ENCODE data around the gene TMEM175.

Gene TMEM175

GRCh38 chr4:991451-992296 lies 59.4 kb downstream of the TMEM175 start:
- peak overlapping the region; percentile 96 for H3K27ac ChIP-seq
- no peak for TF ChIP-seq CTCF (conservative IDR thresholded peaks at IDR 0.05)

- H3K27ac ChIP-seq, result peak overlapping the region; percentile 96
- TF ChIP-seq CTCF (conservative IDR thresholded peaks at IDR 0.05), result no peak
These were observed 60.2 kb downstream of the TMEM175 start for GRCh38 chr4:992297-993110.

GRCh38 chr4:993111-994029 lies 61.1 kb downstream of the TMEM175 start, which contains the start of gene SLC26A1:
SLC26A1 (minus strand) TSS chr4:993404; CDS start chr4:991703, 1,701 bp downstream.
- TF ChIP-seq CTCF (conservative IDR thresholded peaks at IDR 0.05), result no peak
- peak within 1 kb of the TSS; percentile 96 for H3K27ac ChIP-seq

- no peak overlapping the region for H3K27ac ChIP-seq
- no peak for TF ChIP-seq CTCF (conservative IDR thresholded peaks at IDR 0.05)
These were observed 63.2 kb downstream of the TMEM175 start for GRCh38 chr4:995311-996026.

- H3K27ac ChIP-seq, result no peak overlapping the region
- TF ChIP-seq CTCF (conservative IDR thresholded peaks at IDR 0.05), result no peak
These were observed 64.1 kb downstream of the TMEM175 start for GRCh38 chr4:996030-996996.

- TF ChIP-seq CTCF (conservative IDR thresholded peaks at IDR 0.05), result no peak
These were observed 64.7 kb downstream of the TMEM175 start for GRCh38 chr4:996997-997374.

More at GRCh38 chr4:996997-997374, 64.7 kb downstream of the TMEM175 start:
- H3K27ac ChIP-seq, result peak overlapping the region; percentile 58; the same call in 1 of the 2 replicates
